Esophagus mucosa (tissue), 1 donor: ENCODE data around the gene METTL15. TPM values are rescaled to one million over a fixed set of nuclear protein-coding genes. Genes with fewer than 3 reads are reported as not detected.
"Not testable (repeated sequence)": the region's sequence is repeated elsewhere in the genome, so short reads cannot be mapped to it uniquely, and the experiment has no call there.

Experiments used
- ATAC-seq: fragments of 200-7000 bp; cut with Tn5 transposase; one replicate; pipeline ENCODE4 v1.9.1; 2020
- total RNA-seq: library from RNA; stranded (reverse); gene quantifications from one replicate; pipeline ENCODE4 v1.2.4, GENCODE V29; 2023
- donor health status: DM: yes; HTN: yes; CAD: no.

Gene METTL15
- total RNA-seq, 1 donor from 2014 or later: 9.5 TPM

- no peak for ATAC-seq
These were observed 195.4 kb downstream of the METTL15 start for GRCh38 chr11:28303477-28304191.

- no peak for ATAC-seq
These were observed 207.3 kb downstream of the METTL15 start for GRCh38 chr11:28315440-28315839.

GRCh38 chr11:28318871-28319270, 210.7 kb downstream of the METTL15 start:
- ATAC-seq: no peak

GRCh38 chr11:28323621-28324020, 215.4 kb downstream of the METTL15 start:
- no peak for ATAC-seq

- ATAC-seq: peak; percentile 93
These were observed 224.2 kb downstream of the METTL15 start for GRCh38 chr11:28332393-28332792.

GRCh38 chr11:28337701-28338100, 229.5 kb downstream of the METTL15 start:
- ATAC-seq: no peak

GRCh38 chr11:28338371-28338770, 230.2 kb downstream of the METTL15 start:
- ATAC-seq: no peak

- no peak for ATAC-seq
These were observed 231.3 kb downstream of the METTL15 start for GRCh38 chr11:28339488-28339887.

GRCh38 chr11:28342716-28343115, 234.5 kb downstream of the METTL15 start:
- ATAC-seq: no peak

- peak; percentile 49 for ATAC-seq
These were observed 235.4 kb downstream of the METTL15 start for GRCh38 chr11:28343304-28344233.

GRCh38 chr11:28346209-28346608, 238.0 kb downstream of the METTL15 start:
- no peak for ATAC-seq

- no peak for ATAC-seq
These were observed 238.5 kb downstream of the METTL15 start for GRCh38 chr11:28346721-28347120.

GRCh38 chr11:28347371-28347770, 239.2 kb downstream of the METTL15 start:
- ATAC-seq: no peak

GRCh38 chr11:28350216-28350615, 242.0 kb downstream of the METTL15 start:
- ATAC-seq: no peak

GRCh38 chr11:28353991-28354390, 245.8 kb downstream of the METTL15 start:
- no peak for ATAC-seq

GRCh38 chr11:28366549-28367346, 258.6 kb downstream of the METTL15 start:
- ATAC-seq: no peak

GRCh38 chr11:28378095-28378494, 269.9 kb downstream of the METTL15 start:
- not testable (repeated sequence) for ATAC-seq

Other genes starting within 250 kb of the METTL15 start
- gene KIF18A, start 232 bp upstream of the METTL15 start, total RNA-seq: 5.4 TPM